ENCODE data around the gene FAHD2A.
"Not testable (repeated sequence)": the region's sequence is repeated elsewhere in the genome, so short reads cannot be mapped to it uniquely, and the experiment has no call there.

FAHD2A gene

GRCh38 chr2:95399061-95399460 is 3.4 kb upstream of the FAHD2A start:
- TF ChIP-seq, protein P1, sequence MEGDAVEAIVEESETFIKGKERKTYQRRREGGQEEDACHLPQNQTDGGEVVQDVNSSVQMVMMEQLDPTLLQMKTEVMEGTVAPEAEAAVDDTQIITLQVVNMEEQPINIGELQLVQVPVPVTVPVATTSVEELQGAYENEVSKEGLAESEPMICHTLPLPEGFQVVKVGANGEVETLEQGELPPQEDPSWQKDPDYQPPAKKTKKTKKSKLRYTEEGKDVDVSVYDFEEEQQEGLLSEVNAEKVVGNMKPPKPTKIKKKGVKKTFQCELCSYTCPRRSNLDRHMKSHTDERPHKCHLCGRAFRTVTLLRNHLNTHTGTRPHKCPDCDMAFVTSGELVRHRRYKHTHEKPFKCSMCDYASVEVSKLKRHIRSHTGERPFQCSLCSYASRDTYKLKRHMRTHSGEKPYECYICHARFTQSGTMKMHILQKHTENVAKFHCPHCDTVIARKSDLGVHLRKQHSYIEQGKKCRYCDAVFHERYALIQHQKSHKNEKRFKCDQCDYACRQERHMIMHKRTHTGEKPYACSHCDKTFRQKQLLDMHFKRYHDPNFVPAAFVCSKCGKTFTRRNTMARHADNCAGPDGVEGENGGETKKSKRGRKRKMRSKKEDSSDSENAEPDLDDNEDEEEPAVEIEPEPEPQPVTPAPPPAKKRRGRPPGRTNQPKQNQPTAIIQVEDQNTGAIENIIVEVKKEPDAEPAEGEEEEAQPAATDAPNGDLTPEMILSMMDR (IDR thresholded peaks at IDR 0.05; ENCODE audit: insufficient read depth, low read depth, low read length, missing control alignments), result no peak
- no peak for DNase-seq (ENCODE audit: low read depth)
- H3K4me3 ChIP-seq (ENCODE audit: low read length), result no peak overlapping the region

GRCh38 chr2:95401480-95401879 is 1.0 kb upstream of the FAHD2A start:
- TF ChIP-seq, protein P1 (IDR thresholded peaks at IDR 0.05; ENCODE audit: insufficient read depth, low read depth, low read length, missing control alignments), result no peak
- no peak for DNase-seq (ENCODE audit: low read depth)
- peak overlapping the region; percentile 83 for H3K4me3 ChIP-seq (ENCODE audit: low read length)

DNA sequence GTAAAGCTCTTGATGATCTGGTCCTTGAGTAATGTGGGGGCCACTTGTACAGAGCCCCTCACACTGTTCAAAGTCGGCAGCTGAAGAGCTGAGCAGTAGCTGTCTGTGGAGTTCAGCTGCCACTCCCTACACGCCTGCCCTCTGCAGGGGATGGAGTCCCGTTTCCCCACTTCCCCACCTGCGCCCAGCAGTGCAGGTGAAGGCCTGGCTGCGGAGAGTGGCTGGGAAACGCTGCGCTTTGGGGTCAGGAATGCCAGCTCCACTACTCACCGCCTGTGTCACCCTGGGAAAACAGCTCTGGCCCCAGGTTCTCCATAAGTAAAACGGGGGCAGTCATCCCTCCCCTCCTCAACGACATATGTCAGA is 521 bp upstream of the FAHD2A start:
- DNase-seq (ENCODE audit: low read depth), result peak; percentile 24
- H3K4me3 ChIP-seq (ENCODE audit: low read length), result peak overlapping the region; percentile 83

GRCh38 chr2:95403204-95403721 is 755 bp downstream of the FAHD2A start:
- DNase-seq (ENCODE audit: low read depth), result peak; percentile 33
- TF ChIP-seq, protein P1 (IDR thresholded peaks at IDR 0.05; ENCODE audit: insufficient read depth, low read depth, low read length, missing control alignments), result peak; percentile 12
- H3K4me3 ChIP-seq (ENCODE audit: low read length), result peak overlapping the region; percentile 83

DNA sequence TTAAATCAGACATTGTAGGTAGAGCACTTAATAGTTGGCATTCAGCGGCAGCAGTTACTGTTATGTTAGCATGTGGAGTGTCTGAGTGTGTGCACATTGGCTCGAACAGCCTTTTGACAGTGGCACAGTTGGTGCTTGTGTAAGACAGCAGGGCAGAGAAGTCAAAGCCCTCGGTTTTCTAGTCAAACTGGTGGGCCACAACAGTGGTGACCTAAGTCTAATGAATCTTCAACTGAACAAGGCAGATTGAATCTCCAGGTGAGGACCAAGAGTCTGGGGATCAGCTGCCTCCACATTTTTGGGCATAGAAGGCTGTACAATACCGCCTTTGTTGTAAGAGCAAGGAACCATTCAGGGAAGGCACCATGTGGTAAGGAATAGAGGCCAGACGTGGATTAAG is 1.3 kb downstream of the FAHD2A start:
- not testable (repeated sequence) for H3K4me3 ChIP-seq (ENCODE audit: low read length); DNase-seq (ENCODE audit: low read depth)

GRCh38 chr2:95404676-95405075 is 2.2 kb downstream of the FAHD2A start:
- DNase-seq (ENCODE audit: low read depth), result not testable (repeated sequence)

DNA sequence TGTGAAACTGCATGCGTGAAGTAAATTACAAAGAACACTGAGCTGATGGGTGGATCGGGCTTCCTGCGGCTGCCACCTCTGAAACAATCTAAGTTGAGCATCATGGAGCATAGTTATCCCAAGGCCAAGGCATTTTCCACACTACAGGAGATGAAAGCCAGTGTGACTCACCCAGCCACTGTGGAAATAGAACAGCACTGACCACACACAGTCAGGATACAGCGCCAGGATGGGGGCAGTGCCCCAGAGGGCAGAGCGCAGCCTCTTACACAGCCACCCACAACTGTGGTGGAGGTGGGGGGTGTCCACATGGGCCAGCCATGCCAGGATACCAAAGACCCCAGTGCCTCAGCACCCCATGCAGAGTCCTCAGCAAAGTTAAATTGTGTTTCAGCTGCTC is 8.7 kb downstream of the FAHD2A start:
- not testable (repeated sequence) for DNase-seq (ENCODE audit: low read depth); H3K4me3 ChIP-seq (ENCODE audit: low read length)

More at GRCh38 chr2:95404676-95405075, 2.2 kb downstream of the FAHD2A start:
- not testable (repeated sequence) for H3K4me3 ChIP-seq (ENCODE audit: low read length)

- TF ChIP-seq, protein P1 (IDR thresholded peaks at IDR 0.05; ENCODE audit: insufficient read depth, low read depth, low read length, missing control alignments), result peak; percentile 77
- peak; percentile 73 for DNase-seq (ENCODE audit: low read depth)
- H3K4me3 ChIP-seq (ENCODE audit: low read length), result not testable (repeated sequence)
Measured at GRCh38 chr2:95414015-95414594, 11.6 kb downstream of the FAHD2A start.

GRCh38 chr2:95415138-95415537 is 12.6 kb downstream of the FAHD2A start:
- H3K4me3 ChIP-seq (ENCODE audit: low read length); DNase-seq (ENCODE audit: low read depth): not testable (repeated sequence)

DNA sequence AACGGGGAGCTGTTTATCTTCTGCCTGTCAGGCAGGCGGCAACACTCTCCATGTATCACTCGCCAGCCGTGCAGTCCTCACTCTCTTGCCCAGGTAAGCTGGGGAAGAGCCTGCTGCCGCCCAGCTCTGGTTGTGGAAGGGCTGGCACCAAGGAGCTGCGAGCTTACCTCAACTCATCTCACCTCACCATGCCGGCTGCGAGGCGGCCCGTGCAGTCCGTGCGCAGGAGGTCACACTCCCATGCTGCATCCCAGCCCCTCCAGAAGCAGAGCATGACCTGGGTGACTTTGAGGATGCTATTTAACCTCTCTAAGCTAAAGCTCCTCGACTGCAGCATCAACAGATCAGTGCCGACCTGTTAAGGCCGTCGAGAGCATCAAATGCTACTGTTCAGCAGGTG is 13.1 kb downstream of the FAHD2A start:
- H3K4me3 ChIP-seq (ENCODE audit: low read length); DNase-seq (ENCODE audit: low read depth): not testable (repeated sequence)

DNA sequence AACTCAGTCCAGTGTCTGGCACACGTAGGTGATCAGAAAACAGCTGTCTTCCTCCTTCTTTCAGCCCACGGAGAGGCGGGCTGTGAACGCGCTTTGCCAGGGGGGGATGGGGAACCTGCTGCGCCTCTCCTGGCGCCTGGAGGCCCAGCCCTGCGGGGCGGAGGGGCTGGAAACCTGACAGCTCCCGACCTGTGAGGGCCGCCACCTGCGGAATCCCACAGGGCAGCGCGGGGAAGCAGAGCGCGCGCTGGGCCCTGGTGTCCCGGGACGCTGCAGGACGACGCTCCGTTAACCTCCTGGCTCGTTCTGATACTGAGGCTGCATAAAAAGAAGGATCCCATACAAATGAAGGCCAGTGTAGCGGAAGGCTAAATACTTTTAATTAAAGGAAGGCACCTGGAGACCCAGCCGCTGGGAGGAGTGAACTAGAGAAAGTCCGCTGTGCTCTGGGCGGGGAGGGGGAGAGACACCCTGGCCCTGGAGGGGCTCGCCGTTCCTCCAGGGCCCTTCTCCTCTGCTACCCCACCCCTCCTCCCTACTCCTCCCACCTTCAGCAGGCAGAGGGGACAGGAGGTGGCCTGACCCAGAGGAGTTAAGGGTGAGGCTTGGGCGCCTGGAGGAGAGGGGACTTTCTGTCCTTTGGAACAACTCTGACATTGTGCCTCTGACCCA is 24.8 kb downstream of the FAHD2A start:
- DNase-seq (ENCODE audit: low read depth); H3K4me3 ChIP-seq (ENCODE audit: low read length): not testable (repeated sequence)

DNA sequence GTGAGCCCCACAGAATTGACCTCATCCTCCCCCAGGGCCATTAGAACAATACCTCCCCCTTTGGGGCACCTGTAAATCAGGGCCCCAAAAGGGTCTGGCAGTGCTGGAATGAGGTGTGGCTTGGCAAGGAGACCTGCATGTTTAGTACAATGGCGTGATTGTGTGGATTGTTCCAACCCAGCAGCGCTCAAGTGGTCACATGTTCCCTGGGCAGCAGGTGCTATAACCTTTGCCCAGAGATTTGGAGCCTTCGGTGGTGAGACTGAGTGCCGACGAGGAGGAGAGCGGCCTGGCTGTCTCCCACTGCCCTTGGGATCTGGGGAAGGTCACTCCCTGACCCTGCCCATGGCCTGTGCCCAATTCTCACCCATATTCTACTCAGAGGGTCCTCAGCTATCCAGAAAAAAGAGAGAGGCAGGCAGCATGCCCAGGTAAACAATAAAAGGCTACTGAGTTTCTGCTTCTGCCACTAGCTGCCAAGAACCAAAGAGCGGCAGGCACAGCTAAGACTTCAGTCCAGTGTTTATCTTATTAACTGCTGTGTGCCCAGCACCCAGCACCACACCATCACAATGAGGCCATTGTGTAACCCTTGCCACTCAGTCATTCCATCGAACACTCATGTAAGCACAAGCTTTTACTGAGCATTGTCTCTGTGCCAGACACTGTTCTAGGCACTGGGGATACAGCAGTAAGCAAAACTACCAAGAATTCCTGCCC is 27.4 kb downstream of the FAHD2A start:
- DNase-seq (ENCODE audit: low read depth); H3K4me3 ChIP-seq (ENCODE audit: low read length): not testable (repeated sequence)

DNA sequence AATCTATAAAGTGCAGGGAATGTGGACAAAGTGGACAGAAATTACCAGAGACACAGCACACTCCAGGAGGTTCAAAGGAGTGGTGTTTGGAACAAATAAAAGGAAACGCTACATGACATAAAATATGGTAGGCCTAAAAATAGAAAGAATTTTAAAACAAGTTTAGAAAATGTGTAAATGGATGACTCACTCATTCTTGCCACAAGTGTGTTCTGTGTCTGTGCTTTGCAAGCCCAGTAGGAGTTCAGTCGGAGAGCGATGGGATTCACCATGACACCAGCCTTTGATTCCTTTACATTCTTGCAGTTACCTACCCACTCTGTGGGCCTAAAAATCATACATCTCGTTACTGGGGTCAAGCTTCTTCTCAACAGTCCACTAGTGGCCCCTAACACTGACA is 30.9 kb downstream of the FAHD2A start:
- not testable (repeated sequence) for DNase-seq (ENCODE audit: low read depth); H3K4me3 ChIP-seq (ENCODE audit: low read length)

DNA sequence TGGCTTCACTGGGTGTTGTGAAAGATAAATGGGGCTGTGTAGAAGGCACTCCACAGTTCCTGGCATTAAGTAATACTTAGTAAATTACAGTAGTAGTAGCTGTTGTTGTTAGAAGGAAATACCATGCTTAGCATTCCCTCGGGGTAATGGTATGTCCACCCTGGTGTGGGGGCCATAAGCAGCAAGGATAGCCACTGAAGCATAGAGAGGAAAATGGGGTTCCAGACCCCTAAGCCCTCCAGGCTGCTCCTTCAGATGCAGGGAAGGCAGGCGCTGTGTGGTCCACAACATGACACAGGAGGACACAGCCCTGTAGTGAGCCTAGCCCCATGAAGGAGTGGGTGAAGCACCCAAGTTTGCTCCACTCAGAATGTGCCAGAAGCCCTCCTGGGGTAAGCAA is 31.5 kb downstream of the FAHD2A start:
- not testable (repeated sequence) for H3K4me3 ChIP-seq (ENCODE audit: low read length); DNase-seq (ENCODE audit: low read depth)
